ENCODE results near the gene TRPV5. TPM values are rescaled to one million over a fixed set of nuclear protein-coding genes. Genes with fewer than 3 reads are reported as not detected.

The TRPV5 gene
- total RNA-seq, 1 donor from 2014 or later: not detected

DNA sequence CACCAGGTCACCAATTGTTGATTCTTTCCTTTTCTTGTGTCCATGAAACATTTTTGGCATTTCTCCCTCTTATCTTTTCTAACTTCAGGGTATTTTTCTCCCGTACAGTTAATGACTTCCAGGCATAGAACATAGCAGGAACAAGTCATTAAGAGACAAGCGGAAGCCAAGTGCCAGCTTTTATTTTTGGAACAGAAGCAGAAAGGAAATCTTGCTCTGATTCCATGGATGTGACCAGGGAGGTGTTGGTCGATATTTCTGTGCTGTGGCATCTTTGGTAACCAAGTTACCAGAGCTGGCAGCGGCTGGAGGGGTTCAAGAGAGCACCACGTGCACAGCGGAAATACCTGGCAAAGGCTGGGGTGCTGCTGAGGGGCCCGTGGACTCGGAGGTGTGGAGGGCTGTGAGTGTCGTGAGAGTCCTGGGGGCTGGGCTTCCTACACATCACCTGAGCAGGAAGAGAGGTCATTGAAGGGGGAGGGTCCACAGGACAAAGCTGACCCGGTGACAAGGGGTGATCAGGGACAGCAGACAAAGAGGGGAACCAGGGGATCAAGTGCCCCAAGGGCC lies 7.5 kb upstream of the TRPV5 start:
- no peak overlapping the region for H3K27ac ChIP-seq
- H3K27me3 ChIP-seq (ENCODE audit: low read depth): no peaks in the 10 kb centered on the region
- H3K36me3 ChIP-seq: no peaks in the 10 kb centered on the region
- no peak overlapping the region for H3K4me3 ChIP-seq
- no peaks in the 10 kb centered on the region for H3K9me3 ChIP-seq
- DNase-seq: no peak
- no peaks in the 10 kb centered on the region for H3K4me1 ChIP-seq
- no peak for ATAC-seq
- intact Hi-C loops (cut with DNase I): no loop called here
- TF ChIP-seq, protein P1, sequence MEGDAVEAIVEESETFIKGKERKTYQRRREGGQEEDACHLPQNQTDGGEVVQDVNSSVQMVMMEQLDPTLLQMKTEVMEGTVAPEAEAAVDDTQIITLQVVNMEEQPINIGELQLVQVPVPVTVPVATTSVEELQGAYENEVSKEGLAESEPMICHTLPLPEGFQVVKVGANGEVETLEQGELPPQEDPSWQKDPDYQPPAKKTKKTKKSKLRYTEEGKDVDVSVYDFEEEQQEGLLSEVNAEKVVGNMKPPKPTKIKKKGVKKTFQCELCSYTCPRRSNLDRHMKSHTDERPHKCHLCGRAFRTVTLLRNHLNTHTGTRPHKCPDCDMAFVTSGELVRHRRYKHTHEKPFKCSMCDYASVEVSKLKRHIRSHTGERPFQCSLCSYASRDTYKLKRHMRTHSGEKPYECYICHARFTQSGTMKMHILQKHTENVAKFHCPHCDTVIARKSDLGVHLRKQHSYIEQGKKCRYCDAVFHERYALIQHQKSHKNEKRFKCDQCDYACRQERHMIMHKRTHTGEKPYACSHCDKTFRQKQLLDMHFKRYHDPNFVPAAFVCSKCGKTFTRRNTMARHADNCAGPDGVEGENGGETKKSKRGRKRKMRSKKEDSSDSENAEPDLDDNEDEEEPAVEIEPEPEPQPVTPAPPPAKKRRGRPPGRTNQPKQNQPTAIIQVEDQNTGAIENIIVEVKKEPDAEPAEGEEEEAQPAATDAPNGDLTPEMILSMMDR (IDR thresholded peaks at IDR 0.05): no peak

DNA sequence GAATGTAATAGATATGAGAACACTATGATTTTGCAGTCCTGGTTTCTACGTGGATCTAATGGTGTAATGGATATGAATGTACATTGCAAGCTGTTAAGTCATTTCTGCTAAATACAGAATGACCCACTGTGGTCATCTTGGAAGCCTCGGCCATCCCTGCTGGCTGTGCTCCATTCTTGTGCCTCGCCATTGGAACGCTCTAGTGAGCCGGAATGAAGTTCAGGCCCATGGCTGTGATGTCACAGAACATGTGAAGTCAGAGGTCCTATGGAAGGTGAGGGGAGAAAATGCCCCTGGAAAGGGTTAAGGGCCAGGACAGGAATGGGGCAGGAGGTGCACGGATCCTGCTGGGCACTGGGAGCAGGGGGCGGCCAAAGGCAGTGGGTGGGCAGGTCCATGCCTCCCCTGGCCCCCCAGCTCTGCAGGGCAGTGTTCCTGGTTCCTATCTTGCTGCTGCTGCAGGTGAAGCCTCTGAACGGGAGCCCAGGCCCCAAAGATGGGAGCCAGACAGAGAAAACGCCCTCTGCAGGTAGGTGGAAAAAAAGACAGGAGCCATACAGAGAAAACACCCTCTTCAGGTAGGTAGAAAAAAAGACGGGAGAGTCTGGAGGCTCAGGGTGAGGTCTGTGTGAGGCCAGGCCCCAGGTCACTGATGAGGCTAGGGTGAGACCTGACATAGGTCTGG lies 5.8 kb upstream of the TRPV5 start, which contains the start of gene LLCFC1:
LLCFC1 (plus strand) TSS at position 259 of the 685 bp plus-strand sequence; CDS start at position 397, 138 bp downstream.
- H3K27me3 ChIP-seq (ENCODE audit: low read depth): no peaks in the 10 kb centered on the region
- intact Hi-C loops (cut with DNase I): no loop called here
- DNase-seq: no peak
- H3K27ac ChIP-seq: no peak within 1 kb of the TSS
- peak; percentile 10 to 13 for ATAC-seq
- no peaks in the 10 kb centered on the region for H3K9me3 ChIP-seq
- H3K4me1 ChIP-seq: no peaks in the 10 kb centered on the region
- H3K4me3 ChIP-seq: no peak within 1 kb of the TSS
- TF ChIP-seq, protein P1 (IDR thresholded peaks at IDR 0.05): no peak
- H3K36me3 ChIP-seq: no peaks in the 10 kb centered on the region

- Histone ChIP-seq H3K4me1 (no peaks in the 10 kb centered on the region), H3K36me3 (no peaks in the 10 kb centered on the region), H3K9me3 (no peaks in the 10 kb centered on the region), H3K27me3 (ENCODE audit: low read depth) (no peaks in the 10 kb centered on the region), H3K4me3 (no peak overlapping the region), H3K27ac (no peak overlapping the region)
- DNase-seq (no peak), ATAC-seq (no peak)
- TF ChIP-seq, protein P1 (IDR thresholded peaks at IDR 0.05): no peak
- intact Hi-C loops (cut with DNase I): no loop called here
Measured at GRCh38 chr7:142938611-142939010, 5.1 kb upstream of the TRPV5 start.

- H3K27me3 ChIP-seq (ENCODE audit: low read depth): no peaks in the 10 kb centered on the region
- H3K9me3 ChIP-seq: no peaks in the 10 kb centered on the region
- no peak for ATAC-seq
- intact Hi-C loops (cut with DNase I): no loop called here
- H3K4me1 ChIP-seq: no peaks in the 10 kb centered on the region
- no peak overlapping the region for H3K27ac ChIP-seq
- H3K4me3 ChIP-seq: no peak overlapping the region
- no peaks in the 10 kb centered on the region for H3K36me3 ChIP-seq
- TF ChIP-seq, protein P1 (IDR thresholded peaks at IDR 0.05): no peak
- no peak for DNase-seq
Measured at GRCh38 chr7:142935941-142936565, 2.5 kb upstream of the TRPV5 start.

- DNase-seq: no peak
- no peaks in the 10 kb centered on the region for H3K4me1 ChIP-seq
- H3K36me3 ChIP-seq: no peaks in the 10 kb centered on the region
- H3K27me3 ChIP-seq (ENCODE audit: low read depth): no peaks in the 10 kb centered on the region
- TF ChIP-seq, protein P1 (IDR thresholded peaks at IDR 0.05): no peak
- ATAC-seq: no peak
- no peak overlapping the region for H3K4me3 ChIP-seq
- H3K27ac ChIP-seq: no peak overlapping the region
- H3K9me3 ChIP-seq: no peaks in the 10 kb centered on the region
- intact Hi-C loops (cut with DNase I): no loop called here
Measured at GRCh38 chr7:142934056-142934455, 510 bp upstream of the TRPV5 start.
